GM18873 (cell line): ENCODE measurements around the gene MYRF.

Source experiments
- ATAC-seq: cut with Tn5 transposase; IDR thresholded peaks from one replicate; pipeline ENCODE4 v1.9.1; 2021; ENCODE audit warnings: mild to moderate bottlenecking, moderate library complexity, moderate number of reproducible peaks; ENCODE audit not compliant: unreplicated experiment, low FRiP score

Gene MYRF

GRCh38 chr11:61773809-61774208 is 21.4 kb downstream of the MYRF start:
- ATAC-seq, result no peak

- no peak for ATAC-seq
Observed at GRCh38 chr11:61774411-61774810, 22.0 kb downstream of the MYRF start.

GRCh38 chr11:61775106-61775505 is 22.7 kb downstream of the MYRF start:
- ATAC-seq, result no peak

- ATAC-seq, result no peak
Observed at GRCh38 chr11:61775606-61776554, 23.4 kb downstream of the MYRF start.

- ATAC-seq, result no peak
Observed at GRCh38 chr11:61776561-61777075, 24.2 kb downstream of the MYRF start.

- no peak for ATAC-seq
Observed at GRCh38 chr11:61777234-61778090, 25.0 kb downstream of the MYRF start.

- no peak for ATAC-seq
Observed at GRCh38 chr11:61778357-61778886, 26.0 kb downstream of the MYRF start.

GRCh38 chr11:61778920-61779650 is 26.6 kb downstream of the MYRF start:
- ATAC-seq, result no peak

- ATAC-seq, result no peak
Observed at GRCh38 chr11:61779666-61780525, 27.5 kb downstream of the MYRF start.

GRCh38 chr11:61780581-61781162 is 28.2 kb downstream of the MYRF start:
- no peak for ATAC-seq

GRCh38 chr11:61781585-61781984 is 29.1 kb downstream of the MYRF start:
- ATAC-seq, result no peak

GRCh38 chr11:61782299-61782698 is 29.9 kb downstream of the MYRF start:
- no peak for ATAC-seq

- no peak for ATAC-seq
Observed at GRCh38 chr11:61782841-61783240, 30.4 kb downstream of the MYRF start.

- ATAC-seq, result no peak
Observed at GRCh38 chr11:61783717-61784505, 31.5 kb downstream of the MYRF start.

- ATAC-seq, result no peak
Observed at GRCh38 chr11:61784506-61784805, 32.0 kb downstream of the MYRF start.

- ATAC-seq, result no peak
Observed at GRCh38 chr11:61785837-61786402, 33.5 kb downstream of the MYRF start.

- ATAC-seq, result no peak
Observed at GRCh38 chr11:61787928-61788491, 35.6 kb downstream of the MYRF start.
